NCI-H2196 treated with DMSO at 0.1 percent for 48 hours (cell line): Measurements from ENCODE around the gene RBFOX1.

Experiments used
- DNase-seq: peaks from one replicate; lab custom pipeline; 2025; ENCODE audit not compliant: unreplicated experiment; lab: John Stamatoyannopoulos, UW

RBFOX1 gene

GRCh38 chr16:7651803-7652570, 319.3 kb downstream of the RBFOX1 start:
- no peak for DNase-seq

GRCh38 chr16:7653746-7654461, 321.3 kb downstream of the RBFOX1 start:
- no peak for DNase-seq

- DNase-seq: no peak
Measured at GRCh38 chr16:7675628-7676027, 343.0 kb downstream of the RBFOX1 start.

- DNase-seq: no peak
Measured at GRCh38 chr16:7680296-7680695, 347.7 kb downstream of the RBFOX1 start.

- no peak for DNase-seq
Measured at GRCh38 chr16:7688811-7689210, 356.2 kb downstream of the RBFOX1 start.

GRCh38 chr16:7689234-7689633, 356.6 kb downstream of the RBFOX1 start:
- DNase-seq: no peak

GRCh38 chr16:7691533-7691932, 358.9 kb downstream of the RBFOX1 start:
- no peak for DNase-seq

GRCh38 chr16:7703672-7704071, 371.0 kb downstream of the RBFOX1 start:
- DNase-seq: no peak

GRCh38 chr16:7705885-7706284, 373.2 kb downstream of the RBFOX1 start:
- DNase-seq: no peak

- DNase-seq: no peak
Measured at GRCh38 chr16:7709186-7709585, 376.5 kb downstream of the RBFOX1 start.

GRCh38 chr16:7713244-7713643, 380.6 kb downstream of the RBFOX1 start:
- DNase-seq: no peak

GRCh38 chr16:7714775-7715174, 382.1 kb downstream of the RBFOX1 start:
- no peak for DNase-seq

- no peak for DNase-seq
Measured at GRCh38 chr16:7716660-7717550, 384.3 kb downstream of the RBFOX1 start.

GRCh38 chr16:7722761-7723160, 390.1 kb downstream of the RBFOX1 start:
- no peak for DNase-seq

GRCh38 chr16:7731141-7731540, 398.5 kb downstream of the RBFOX1 start:
- no peak for DNase-seq

GRCh38 chr16:7736138-7736665, 403.6 kb downstream of the RBFOX1 start:
- DNase-seq: no peak

GRCh38 chr16:7742626-7743025, 410.0 kb downstream of the RBFOX1 start:
- DNase-seq: no peak

- no peak for DNase-seq
Measured at GRCh38 chr16:7744546-7745264, 412.1 kb downstream of the RBFOX1 start.

GRCh38 chr16:7745276-7745675, 412.6 kb downstream of the RBFOX1 start:
- DNase-seq: no peak

GRCh38 chr16:7746941-7747340, 414.3 kb downstream of the RBFOX1 start:
- no peak for DNase-seq

GRCh38 chr16:7748522-7748921, 415.9 kb downstream of the RBFOX1 start:
- DNase-seq: no peak
